Panc1 (cell line): ENCODE results near the gene CLSTN3. TPM values are rescaled to one million over a fixed set of nuclear protein-coding genes. Genes with fewer than 3 reads are reported as not detected.

Experiments used
- ATAC-seq: fragments of 200-7000 bp; cut with Tn5 transposase; 2 replicates; pipeline ENCODE4 v1.9.1; 2020; ENCODE audit warnings: mild to moderate bottlenecking, moderate library complexity
- BruUV-seq: library from RNA; stranded (reverse); fragments of 400-500 nt; replicated peaks from 2 replicates; lab custom pipeline; 2021; lab: Mats Ljungman, UMichigan
- CTCF ChIA-PET: fragments of 300-600 bp; sonication (Branson Sonifier 250); formaldehyde crosslinking; loops from one replicate; lab custom pipeline; 2022; ENCODE audit warnings: antibody characterized with exemption; lab: Charles Lee
- POLR2A ChIA-PET: fragments of 300-600 bp; sonication (Branson Sonifier 250); formaldehyde crosslinking; loops from one replicate; lab custom pipeline; 2022; ENCODE audit warnings: antibody characterized with exemption; lab: Charles Lee
- DNase-seq: peaks from one replicate; pipeline ENCODE4 v3.0.0-alpha.2; 2010; ENCODE audit warnings: low read depth, low spot score
- H3K27ac ChIP-seq: 2 replicates; pipeline ENCODE4 v1.5.1; 2011; ENCODE audit warnings: mild to moderate bottlenecking, low read length, inconsistent platforms
- H3K27me3 ChIP-seq: fragments of 200-500 bp; sonication (Bioruptor generic); 2 replicates; pipeline ENCODE4 v1.6.0; 2014; ENCODE audit warnings: low read length, inconsistent platforms; ENCODE audit not compliant: control insufficient read depth, insufficient read depth
- H3K36me3 ChIP-seq: fragments of 200-500 bp; sonication (Bioruptor generic); 2 replicates; pipeline ENCODE4 v1.5.1; 2014; ENCODE audit warnings: inconsistent platforms, mild to moderate bottlenecking, low read length, moderate library complexity; ENCODE audit not compliant: control insufficient read depth, insufficient read depth
- H3K4me1 ChIP-seq: 2 replicates; pipeline ENCODE4 v1.5.1; 2011; ENCODE audit warnings: inconsistent platforms, mild to moderate bottlenecking, low read length, moderate library complexity; ENCODE audit not compliant: control insufficient read depth, insufficient read depth
- H3K4me3 ChIP-seq, 2 experiments: 2 replicates each; pipeline ENCODE4 v1.5.1; 2011 to 2012; ENCODE audit warnings: low read depth in 2 of 2, low read length in 2 of 2, mild to moderate bottlenecking in 2 of 2, inconsistent platforms in 1 of 2, moderate library complexity in 1 of 2
- H3K9me3 ChIP-seq: fragments of 200-500 bp; sonication (Bioruptor generic); 2 replicates; pipeline ENCODE4 v1.5.1; 2014; ENCODE audit warnings: low read depth, mild to moderate bottlenecking, inconsistent platforms, low read length, moderate library complexity; ENCODE audit not compliant: control insufficient read depth, insufficient read depth
- POLR2AphosphoS5 ChIP-seq: IDR thresholded peaks from 2 replicates; pipeline ENCODE4 v1.6.1; 2012; ENCODE audit warnings: mild to moderate bottlenecking, low read depth, low read length, moderate library complexity
- SIN3A ChIP-seq: IDR thresholded peaks from 2 replicates; pipeline ENCODE4 v1.6.1; 2012; ENCODE audit warnings: low read depth, mild to moderate bottlenecking, low read length, moderate library complexity, borderline replicate concordance; ENCODE audit not compliant: insufficient read depth
- TCF7L2 ChIP-seq: IDR thresholded peaks from 2 replicates; pipeline ENCODE4 v1.6.1; 2011; ENCODE audit warnings: mild to moderate bottlenecking, low read depth, low read length, inconsistent platforms
- in situ Hi-C: cut with HindIII; loops from 2 replicates; pipeline ENCODE4 v1.10.0; 2016; ENCODE audit warnings: low sequenced_read_pairs, low pct_unique_long_range_greater_than_20kb
- intact Hi-C: fragments of 100-400 bp; cut with micrococcal nuclease; formaldehyde crosslinking; loops from one replicate; pipeline ENCODE4 v1.10.0; 2022; ENCODE audit not compliant: unreplicated experiment
- total RNA-seq: library from RNA; stranded (reverse); gene quantifications from one replicate; pipeline ENCODE4 v1.2.1, GENCODE V29; 2021; ENCODE audit not compliant: unreplicated experiment
- TF ChIP-seq, protein P1 (sequence below), 2 experiments: IDR thresholded peaks; 2 replicates each; pipeline ENCODE4 v1.6.1; 2011 to 2012; ENCODE audit warnings: low read depth in 2 of 2, control low read depth in 1 of 2, low read length in 1 of 2, mild to moderate bottlenecking in 1 of 2, moderate library complexity in 1 of 2; ENCODE audit not compliant: insufficient read depth in 1 of 2
- TF ChIP-seq, protein P2 (sequence below): fragments of 450-650 bp; IDR thresholded peaks from 2 replicates; pipeline ENCODE4 v1.5.1; 2017; ENCODE audit warnings: mild to moderate bottlenecking

Gene CLSTN3
- total RNA-seq, 1 experiment from 2014 or later, result 5.9 TPM

DNA sequence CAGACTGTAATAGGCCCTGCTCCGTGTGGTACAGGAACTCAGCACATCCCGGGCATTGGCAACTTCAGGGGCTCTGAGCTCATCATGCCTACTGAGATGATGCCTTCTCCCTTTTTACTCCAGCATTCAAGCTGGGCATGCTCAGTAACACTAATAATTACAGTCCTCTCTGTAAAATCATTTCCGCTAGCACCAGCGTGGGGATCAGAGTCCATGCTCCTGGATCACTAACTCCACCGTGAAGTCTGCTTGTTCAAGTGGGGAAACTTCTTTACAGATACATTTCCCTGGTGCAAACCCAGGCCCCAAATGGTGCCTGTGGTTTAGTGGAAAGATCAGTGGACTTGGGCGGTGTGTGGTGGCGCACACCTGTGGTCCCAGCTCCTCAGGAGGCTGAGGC, 16.7 kb downstream of the CLSTN3 start:
- POLR2A ChIA-PET, result no interaction called here

DNA sequence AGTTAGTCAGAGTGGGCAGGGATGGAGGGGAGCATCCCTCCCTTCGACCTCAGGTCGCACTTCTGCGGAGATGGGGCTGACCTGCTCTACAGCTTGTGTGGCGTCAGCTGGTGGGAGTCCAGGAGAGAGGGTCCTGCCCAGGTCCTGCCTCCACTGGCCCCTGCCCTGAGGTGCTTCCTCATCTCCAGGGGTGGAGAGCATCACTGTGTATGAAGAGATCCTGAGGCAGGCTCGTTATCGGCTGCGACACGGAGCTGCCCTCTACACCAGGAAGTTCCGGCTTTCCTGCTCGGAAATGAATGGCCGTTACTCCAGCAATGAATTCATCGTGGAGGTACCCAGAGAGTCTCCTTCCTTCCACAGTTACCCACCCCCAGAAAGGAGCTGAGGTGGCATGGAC, 20.2 kb downstream of the CLSTN3 start:
- TF ChIP-seq, protein P1, sequence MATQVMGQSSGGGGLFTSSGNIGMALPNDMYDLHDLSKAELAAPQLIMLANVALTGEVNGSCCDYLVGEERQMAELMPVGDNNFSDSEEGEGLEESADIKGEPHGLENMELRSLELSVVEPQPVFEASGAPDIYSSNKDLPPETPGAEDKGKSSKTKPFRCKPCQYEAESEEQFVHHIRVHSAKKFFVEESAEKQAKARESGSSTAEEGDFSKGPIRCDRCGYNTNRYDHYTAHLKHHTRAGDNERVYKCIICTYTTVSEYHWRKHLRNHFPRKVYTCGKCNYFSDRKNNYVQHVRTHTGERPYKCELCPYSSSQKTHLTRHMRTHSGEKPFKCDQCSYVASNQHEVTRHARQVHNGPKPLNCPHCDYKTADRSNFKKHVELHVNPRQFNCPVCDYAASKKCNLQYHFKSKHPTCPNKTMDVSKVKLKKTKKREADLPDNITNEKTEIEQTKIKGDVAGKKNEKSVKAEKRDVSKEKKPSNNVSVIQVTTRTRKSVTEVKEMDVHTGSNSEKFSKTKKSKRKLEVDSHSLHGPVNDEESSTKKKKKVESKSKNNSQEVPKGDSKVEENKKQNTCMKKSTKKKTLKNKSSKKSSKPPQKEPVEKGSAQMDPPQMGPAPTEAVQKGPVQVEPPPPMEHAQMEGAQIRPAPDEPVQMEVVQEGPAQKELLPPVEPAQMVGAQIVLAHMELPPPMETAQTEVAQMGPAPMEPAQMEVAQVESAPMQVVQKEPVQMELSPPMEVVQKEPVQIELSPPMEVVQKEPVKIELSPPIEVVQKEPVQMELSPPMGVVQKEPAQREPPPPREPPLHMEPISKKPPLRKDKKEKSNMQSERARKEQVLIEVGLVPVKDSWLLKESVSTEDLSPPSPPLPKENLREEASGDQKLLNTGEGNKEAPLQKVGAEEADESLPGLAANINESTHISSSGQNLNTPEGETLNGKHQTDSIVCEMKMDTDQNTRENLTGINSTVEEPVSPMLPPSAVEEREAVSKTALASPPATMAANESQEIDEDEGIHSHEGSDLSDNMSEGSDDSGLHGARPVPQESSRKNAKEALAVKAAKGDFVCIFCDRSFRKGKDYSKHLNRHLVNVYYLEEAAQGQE (IDR thresholded peaks at IDR 0.05; ENCODE audit: insufficient read depth in 1 of 2, low read depth in 2 of 2, low read length in 1 of 2), result no peak
- TF ChIP-seq, protein P2, sequence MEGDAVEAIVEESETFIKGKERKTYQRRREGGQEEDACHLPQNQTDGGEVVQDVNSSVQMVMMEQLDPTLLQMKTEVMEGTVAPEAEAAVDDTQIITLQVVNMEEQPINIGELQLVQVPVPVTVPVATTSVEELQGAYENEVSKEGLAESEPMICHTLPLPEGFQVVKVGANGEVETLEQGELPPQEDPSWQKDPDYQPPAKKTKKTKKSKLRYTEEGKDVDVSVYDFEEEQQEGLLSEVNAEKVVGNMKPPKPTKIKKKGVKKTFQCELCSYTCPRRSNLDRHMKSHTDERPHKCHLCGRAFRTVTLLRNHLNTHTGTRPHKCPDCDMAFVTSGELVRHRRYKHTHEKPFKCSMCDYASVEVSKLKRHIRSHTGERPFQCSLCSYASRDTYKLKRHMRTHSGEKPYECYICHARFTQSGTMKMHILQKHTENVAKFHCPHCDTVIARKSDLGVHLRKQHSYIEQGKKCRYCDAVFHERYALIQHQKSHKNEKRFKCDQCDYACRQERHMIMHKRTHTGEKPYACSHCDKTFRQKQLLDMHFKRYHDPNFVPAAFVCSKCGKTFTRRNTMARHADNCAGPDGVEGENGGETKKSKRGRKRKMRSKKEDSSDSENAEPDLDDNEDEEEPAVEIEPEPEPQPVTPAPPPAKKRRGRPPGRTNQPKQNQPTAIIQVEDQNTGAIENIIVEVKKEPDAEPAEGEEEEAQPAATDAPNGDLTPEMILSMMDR, result no peak
- TF ChIP-seq TCF7L2 (no peak), SIN3A (no peak), POLR2AphosphoS5 (no peak)
- intact Hi-C loops, result no loop called here
- ChIA-PET CTCF (no interaction called here), POLR2A (no interaction called here)
- no peaks in the 10 kb centered on the region for H3K36me3 ChIP-seq
- no TSS peak for BruUV-seq
- H3K4me3 ChIP-seq, result no peak overlapping the region
- H3K9me3 ChIP-seq, result no peaks in the 10 kb centered on the region
- no peaks in the 10 kb centered on the region for H3K27me3 ChIP-seq
- ATAC-seq (no peak), DNase-seq (no peak)
- H3K4me1 ChIP-seq, result no peaks in the 10 kb centered on the region
- in situ Hi-C loops, result no loop called here
- H3K27ac ChIP-seq, result no peak overlapping the region

More for the DNA sequence above, 16.7 kb downstream of the CLSTN3 start:
- intact Hi-C loops, result no loop called here
- H3K9me3 ChIP-seq, result no peaks in the 10 kb centered on the region
- BruUV-seq, result no TSS peak
- H3K4me3 ChIP-seq, result no peak overlapping the region
- no peak for DNase-seq
- in situ Hi-C loops, result no loop called here
- H3K36me3 ChIP-seq, result no peaks in the 10 kb centered on the region
- no peak overlapping the region for H3K27ac ChIP-seq
- no peak for ATAC-seq
- TF ChIP-seq, protein P2, result no peak
- TF ChIP-seq, protein P1 (IDR thresholded peaks at IDR 0.05; ENCODE audit: insufficient read depth in 1 of 2, low read depth in 2 of 2, low read length in 1 of 2), result no peak
- TF ChIP-seq TCF7L2, result no peak
- TF ChIP-seq POLR2AphosphoS5, result no peak
- TF ChIP-seq SIN3A, result no peak
- H3K27me3 ChIP-seq, result no peaks in the 10 kb centered on the region
- CTCF ChIA-PET, result interaction anchor here (0.9 kb wide), 1 partner anchor 34 kb away, joined by 4 read pairs; no protein-coding TSS in a partner anchor
- no peaks in the 10 kb centered on the region for H3K4me1 ChIP-seq
